HG02623 (cell line): ENCODE measurements around the gene CCDC33.

Experiments
- ATAC-seq: cut with Tn5 transposase; IDR thresholded peaks from one replicate; pipeline ENCODE4 v1.9.1; 2021; ENCODE audit warnings: moderate library complexity; ENCODE audit not compliant: unreplicated experiment

The CCDC33 gene

DNA sequence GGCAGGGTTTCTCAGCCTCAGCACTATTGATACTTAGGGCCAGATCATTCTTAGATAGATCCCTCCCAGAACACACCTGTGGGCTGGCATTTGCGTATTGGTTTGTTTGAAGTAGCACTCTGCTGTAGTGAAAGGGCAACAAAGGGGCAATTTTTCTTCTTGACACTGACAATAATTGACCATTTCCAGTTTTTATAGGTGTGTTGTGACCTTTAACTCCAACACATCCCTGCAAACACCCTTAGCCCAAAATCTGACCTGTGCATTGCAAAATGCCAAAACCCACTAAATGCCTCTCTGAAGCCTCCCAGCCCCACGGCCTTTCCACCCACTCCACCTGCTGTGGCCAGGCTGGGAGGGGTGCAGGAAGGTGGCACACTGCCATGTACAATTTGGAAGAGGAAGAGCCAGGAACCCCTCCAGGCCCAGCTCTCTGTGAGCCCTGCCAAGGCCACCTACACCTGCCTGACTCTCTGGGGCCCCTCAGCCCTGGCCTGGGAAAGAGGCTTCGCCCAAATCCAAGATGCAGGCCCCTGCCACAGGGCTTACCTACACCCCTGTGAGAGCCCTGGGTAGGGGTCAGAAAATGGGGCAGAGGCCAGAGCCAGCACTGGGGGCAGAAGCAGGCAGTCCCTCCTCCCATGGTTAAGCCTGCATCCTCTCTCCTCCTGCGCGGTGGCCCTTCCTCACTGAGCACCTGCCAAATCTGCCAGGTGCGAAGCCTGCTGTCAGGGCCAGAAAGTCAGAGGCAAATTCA lies 140.9 kb downstream of the CCDC33 start:
- no peak for ATAC-seq

DNA sequence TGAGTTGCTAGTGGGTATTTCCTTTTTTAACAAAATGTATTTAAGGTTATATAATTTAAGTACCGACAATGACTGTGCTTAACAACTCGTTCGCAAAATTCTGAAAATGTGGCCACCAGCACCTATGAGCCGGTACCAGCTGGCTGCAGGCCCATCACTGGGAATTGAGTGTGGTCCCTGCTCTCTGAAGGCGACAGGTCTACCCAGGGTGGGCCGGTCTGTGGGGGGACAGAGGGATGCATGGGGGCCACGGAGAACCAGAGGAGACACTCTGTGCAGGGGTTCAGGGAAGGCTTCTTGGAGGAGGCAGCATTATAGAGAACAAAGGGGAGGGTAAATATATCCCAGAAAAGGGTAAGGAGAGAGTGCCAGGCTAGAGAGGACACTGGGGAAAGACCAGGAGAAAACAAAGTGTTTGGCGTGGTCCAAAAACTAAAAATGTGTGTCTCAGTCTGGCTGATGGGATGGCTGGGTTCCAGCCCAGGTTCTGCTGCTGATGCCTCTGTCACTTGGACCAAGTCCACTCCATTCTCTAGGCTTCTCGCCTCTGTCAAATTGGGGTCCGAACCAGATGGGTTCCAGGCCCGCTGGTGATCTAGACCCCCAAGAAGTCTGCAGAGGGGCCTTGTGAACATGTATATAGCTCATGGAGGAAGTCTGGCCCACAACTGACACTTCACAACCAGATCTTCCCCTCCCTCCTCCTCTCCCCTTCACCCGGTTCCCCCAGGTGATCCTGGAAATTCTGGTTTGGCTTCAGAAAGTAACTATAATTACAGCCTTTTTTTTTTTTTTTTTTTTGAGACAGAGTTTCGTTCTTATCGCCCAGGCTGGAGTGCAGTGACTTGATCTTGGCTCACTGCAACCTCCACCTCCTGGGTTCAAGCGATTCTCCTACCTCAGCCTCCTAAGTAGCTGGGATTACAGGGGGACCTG lies 142.0 kb downstream of the CCDC33 start:
- ATAC-seq: no peak

DNA sequence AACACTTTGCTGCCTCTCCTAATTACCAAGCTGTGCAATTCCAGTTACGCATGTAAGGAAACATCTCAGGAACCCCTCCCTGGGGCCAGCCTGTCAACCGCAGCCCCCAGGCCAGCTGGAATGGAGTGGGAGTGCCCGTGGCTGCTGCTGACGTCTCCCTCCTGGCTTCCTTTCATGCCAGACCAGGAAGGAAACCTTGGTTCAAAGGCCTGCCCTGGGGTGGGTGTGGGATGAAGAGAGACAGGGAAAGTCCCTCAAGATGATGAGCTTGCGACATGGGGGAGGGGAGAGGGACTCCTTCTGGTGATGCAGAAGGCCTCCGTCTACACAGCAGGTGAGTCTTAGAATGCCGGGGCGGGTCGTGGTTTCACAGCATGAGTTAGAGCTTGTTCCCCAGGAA lies 142.7 kb downstream of the CCDC33 start:
- no peak for ATAC-seq

DNA sequence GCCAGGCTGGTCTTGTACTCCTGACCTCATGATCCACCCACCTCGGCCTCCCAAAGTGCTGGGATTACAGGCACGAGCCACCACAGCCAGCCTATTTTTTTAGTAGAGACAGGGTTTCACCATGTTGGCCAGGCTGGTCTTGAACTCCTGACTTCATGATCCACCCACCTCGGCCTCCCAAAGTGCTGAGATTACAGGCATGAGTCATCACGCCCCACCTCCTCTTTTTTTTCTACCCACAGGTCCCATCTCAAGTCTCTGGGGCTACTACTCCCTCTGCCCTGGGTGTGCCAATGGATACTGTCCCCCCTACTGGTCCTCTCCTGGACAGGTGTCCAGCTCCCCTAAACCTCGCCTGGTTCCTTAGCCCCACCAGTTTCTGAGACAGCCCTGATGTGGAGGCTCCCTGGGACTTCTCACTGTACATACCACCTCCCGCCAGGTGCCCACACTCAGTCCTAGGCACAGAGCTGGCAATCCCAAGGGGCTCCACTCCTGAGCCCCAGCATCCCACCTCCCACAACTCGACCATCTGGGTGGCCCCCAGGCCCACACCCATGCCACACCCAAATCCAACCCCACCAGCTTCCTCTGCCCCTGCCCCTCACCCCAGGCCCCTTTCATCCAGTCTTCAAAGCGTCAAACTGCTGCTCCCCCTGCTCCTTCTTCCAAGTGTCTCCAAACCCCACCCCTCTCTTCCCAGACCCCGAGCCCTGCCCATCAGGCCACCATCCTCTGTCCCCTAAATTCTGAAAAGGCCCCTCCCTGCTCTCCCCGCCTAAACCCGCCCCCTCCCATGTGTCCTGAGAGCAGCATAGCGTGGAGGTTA lies 144.4 kb downstream of the CCDC33 start:
- no peak for ATAC-seq

DNA sequence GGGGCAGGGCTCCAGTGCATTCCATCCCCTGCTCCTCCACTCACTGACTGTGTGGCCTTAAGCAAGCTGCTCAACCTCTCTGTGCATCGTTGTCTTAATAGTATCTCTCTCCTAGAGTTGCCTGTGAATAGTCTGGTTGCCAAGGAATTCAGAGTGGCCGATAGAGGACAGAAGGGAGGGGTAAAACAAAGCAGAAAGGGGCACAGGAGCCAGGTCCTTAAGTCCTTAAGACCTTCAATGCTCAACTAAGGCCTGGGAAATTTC lies 145.0 kb downstream of the CCDC33 start:
- ATAC-seq: no peak

DNA sequence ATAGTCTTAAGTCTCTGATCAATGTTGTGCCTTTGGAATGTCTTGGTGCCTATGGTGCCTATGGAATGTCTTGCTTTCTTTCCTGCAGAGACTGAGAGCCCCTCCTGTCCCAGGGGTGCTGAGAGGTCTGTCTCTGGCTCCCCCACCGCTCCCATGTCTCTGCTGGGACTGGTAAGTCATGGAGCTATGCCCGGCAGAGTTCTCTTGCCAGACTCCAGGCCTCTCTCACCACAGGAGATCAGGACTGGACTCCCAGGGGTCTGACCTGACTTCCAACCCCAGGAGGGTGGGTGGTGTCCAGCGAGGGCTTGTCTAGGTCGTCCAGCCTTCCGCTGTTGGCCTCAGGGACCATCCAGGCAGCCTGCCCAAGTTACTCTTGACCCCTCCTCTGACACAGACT lies 145.4 kb downstream of the CCDC33 start:
- ATAC-seq: no peak

DNA sequence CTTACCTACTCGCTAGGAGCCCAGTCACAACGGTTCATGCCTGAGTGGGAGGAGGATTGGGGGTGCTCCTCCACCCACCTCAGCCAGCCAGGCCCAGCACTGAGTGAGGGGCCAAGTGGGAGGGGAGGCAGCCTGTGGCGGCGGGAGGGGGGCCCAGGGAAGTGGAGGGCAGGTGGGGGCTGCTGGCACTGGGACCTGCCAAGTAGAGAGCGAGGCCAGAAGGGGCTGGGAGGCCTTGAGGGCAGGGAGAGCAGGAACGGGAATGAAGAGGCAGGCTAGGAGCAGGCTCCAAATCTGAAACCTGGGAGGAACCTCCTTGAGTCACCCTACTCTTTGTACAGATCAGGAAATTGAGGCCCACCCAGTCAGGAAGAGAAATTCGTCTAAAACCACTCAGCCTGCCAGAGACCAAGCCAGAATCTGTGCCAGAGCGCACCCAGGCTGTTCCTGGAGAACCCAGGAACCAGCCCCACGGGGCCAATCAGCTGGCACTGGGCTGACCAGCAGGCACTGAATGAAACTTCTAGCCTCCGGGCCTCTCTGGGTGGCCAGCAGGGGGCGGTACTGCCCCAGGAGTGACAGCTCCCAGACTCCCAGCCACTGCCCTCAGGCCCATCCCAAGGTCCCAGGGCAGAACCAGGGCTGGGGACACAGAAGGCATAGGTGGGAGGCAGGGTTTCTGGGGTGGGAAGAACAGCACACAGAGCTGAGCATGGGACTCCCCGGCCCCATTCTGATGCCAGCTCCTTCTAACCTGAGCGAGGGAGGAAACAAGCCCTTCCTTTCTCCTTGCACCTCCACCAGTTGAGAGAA lies 146.1 kb downstream of the CCDC33 start:
- ATAC-seq: no peak

DNA sequence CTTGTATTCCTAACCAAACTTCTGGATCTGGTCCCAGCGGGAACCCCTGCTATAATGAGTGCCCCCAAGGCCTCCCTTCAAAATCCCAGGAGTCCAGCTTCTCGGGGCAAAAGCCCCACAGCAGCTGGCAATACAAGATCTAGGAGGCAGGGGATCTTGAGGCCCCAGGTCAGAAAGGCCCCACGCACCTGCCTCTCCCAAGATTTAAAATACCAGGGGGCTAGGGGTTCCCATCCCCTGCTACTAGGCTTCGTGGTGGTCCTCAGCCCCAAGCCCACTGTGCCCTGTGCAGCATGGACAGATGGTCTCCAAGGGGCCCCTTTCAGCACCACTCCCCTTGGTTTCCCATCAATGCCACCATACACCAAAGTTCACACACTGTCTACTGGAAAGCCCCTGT lies 147.2 kb downstream of the CCDC33 start:
- ATAC-seq: no peak

DNA sequence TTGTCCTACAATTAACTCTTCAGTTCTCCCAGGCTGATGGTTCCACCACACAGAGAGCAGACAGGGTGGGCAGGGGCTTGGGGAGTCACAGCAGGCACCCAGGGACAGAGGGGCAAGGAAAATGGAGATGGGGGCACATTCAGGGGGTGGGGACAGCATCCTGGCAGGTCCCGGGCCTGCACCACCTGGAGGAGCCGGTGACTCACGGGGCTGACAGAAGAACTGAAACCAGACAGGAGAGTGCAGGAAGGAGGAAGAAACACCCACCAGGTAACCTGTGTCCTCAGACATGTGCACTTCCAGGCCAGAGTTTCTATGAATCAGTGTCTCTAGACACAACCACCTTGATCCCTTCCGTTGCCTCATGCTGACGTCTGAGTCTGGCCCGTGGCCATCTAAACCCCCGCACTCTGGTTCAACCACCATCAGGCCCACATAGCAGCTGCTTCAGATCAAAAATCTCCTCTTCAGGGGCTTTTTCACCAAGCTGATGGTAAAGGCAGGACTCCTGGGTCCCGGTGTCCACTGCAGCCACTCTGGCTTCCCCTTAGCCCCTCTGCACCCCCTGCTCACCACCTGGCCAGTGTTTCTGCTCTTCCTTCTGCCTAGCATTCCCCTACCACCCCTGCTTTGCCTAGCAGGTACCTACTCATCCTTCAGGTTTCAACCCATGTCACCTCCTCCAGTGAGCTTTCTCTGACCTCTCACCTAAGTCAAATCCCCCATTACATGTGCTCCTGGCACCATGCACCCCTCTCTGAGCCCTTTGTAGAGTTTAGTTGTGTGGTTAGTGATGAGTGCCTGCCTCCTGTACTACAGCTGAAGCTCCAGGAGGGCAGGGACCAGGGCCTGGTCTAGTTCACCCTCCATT lies 147.8 kb downstream of the CCDC33 start:
- peak; percentile 40 for ATAC-seq

DNA sequence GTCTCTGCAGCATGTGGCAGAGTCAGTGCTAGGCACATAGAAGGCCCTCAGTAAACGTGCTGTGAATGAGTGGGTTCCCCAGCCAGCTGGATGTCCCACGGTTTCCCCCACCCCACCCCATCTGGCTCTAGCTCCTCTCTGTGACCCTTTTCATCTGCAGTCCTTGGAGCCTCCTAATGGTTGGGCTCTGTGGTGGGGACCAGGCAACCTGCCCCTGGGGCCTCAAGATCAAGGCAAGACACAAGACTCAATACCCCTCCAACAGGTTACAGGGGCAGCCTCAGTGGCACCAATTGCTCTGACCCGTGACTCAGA lies 148.4 kb downstream of the CCDC33 start:
- ATAC-seq: no peak

DNA sequence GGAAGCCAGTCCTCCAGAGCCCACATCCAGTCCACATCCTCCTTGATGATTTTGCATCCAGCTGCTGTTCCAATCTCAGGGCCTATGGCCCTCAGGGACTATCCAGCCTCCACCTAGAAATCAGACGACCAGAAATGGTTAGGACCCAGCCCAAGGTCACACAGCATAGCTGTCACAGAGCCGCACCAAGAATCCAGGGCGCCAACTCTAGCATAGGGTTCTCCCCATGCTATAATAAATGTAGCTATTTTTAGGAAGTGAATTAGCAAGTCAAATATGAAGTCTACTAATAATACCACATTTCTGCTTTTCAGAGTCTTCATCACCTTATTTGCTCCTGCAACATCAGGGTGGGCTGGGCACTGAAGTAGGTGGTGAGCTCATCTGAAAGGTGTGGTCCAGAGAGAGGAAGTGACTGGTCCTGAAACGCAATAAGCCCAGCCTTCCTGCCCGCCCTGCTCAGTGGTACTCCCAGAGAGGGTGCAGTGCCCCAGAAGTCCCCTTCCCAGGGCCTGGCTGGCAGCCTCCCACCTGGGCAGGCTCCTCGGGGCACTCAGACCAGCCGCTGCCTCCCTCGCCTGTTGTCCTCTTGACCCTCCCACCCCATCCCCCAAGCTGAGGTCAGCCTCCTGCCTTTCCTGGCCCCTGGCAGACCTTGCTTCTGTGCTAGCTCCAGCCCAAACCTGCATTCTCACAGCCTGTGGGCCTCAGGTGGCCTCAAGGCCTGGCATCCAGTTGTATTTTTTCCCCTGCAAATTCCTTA lies 148.9 kb downstream of the CCDC33 start:
- ATAC-seq: peak; percentile 58

DNA sequence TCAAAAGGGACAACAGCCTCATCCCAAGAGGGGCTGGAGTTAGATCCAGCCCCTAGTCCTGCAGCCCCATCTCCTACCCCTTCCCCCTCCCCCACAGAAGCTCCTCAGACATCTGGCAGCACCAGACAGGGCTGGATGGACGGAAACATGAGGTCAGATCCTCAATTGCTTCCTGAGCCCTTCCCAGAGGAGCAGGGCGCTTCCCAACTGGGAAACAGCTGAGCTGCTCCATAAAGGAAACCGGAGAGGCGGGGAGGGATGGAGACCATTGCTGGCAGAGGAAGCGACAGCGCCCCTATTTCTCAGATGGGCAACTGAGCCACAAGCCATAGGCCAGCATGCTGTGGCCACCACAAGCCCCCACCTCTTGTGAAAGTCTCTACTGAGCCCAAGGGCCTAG lies 149.6 kb downstream of the CCDC33 start:
- ATAC-seq: no peak
